Stimulated activated CD4-positive, alpha-beta T cell treated with anti-CD3 and anti-CD28 coated beads, Interleukin-2, amount 100 ng/mL, for 48 hours (primary cell): ENCODE results near the gene TRUB1.
"Not testable (repeated sequence)": the region's sequence is repeated elsewhere in the genome, so short reads cannot be mapped to it uniquely, and the experiment has no call there.

ENCODE experiments used
- DNase-seq, 2 donors: peaks; one replicate each; pipeline ENCODE4 v3.0.0-alpha.2; 2020

Gene TRUB1

GRCh38 chr10:114925587-114926586 is 12.1 kb upstream of the TRUB1 start:
- no peak for DNase-seq

- DNase-seq: no peak
These were observed 9.2 kb upstream of the TRUB1 start for GRCh38 chr10:114928818-114929217.

- no peak for DNase-seq
These were observed 7.7 kb upstream of the TRUB1 start for GRCh38 chr10:114930320-114930719.

GRCh38 chr10:114931072-114931679 is 6.8 kb upstream of the TRUB1 start:
- no peak for DNase-seq

- no peak for DNase-seq
These were observed 5.8 kb upstream of the TRUB1 start for GRCh38 chr10:114932225-114932624.

- DNase-seq: no peak
These were observed 5.0 kb upstream of the TRUB1 start for GRCh38 chr10:114932945-114933344.

- no peak for DNase-seq
These were observed 4.4 kb upstream of the TRUB1 start for GRCh38 chr10:114933588-114933987.

GRCh38 chr10:114933995-114934394 is 4.0 kb upstream of the TRUB1 start:
- DNase-seq: not testable (repeated sequence)

GRCh38 chr10:114938856-114939193 is 830 bp downstream of the TRUB1 start:
- no peak for DNase-seq

- no peak for DNase-seq
These were observed 2.7 kb downstream of the TRUB1 start for GRCh38 chr10:114940735-114941134.

- no peak for DNase-seq
These were observed 5.0 kb downstream of the TRUB1 start for GRCh38 chr10:114943000-114943399.

GRCh38 chr10:114953047-114953446 is 15.1 kb downstream of the TRUB1 start:
- DNase-seq: no peak

- no peak for DNase-seq
These were observed 18.0 kb downstream of the TRUB1 start for GRCh38 chr10:114955984-114956383.

- DNase-seq: no peak
These were observed 18.5 kb downstream of the TRUB1 start for GRCh38 chr10:114956466-114956865.

GRCh38 chr10:114957122-114957521 is 19.1 kb downstream of the TRUB1 start:
- DNase-seq: no peak

- no peak for DNase-seq
These were observed 19.7 kb downstream of the TRUB1 start for GRCh38 chr10:114957673-114958072.

- DNase-seq: no peak
These were observed 24.4 kb downstream of the TRUB1 start for GRCh38 chr10:114962441-114962840.

GRCh38 chr10:114963908-114964307 is 25.9 kb downstream of the TRUB1 start:
- DNase-seq: no peak

GRCh38 chr10:114967071-114967470 is 29.1 kb downstream of the TRUB1 start:
- no peak for DNase-seq

GRCh38 chr10:114970515-114970914 is 32.5 kb downstream of the TRUB1 start:
- no peak for DNase-seq

GRCh38 chr10:114973306-114973705 is 35.3 kb downstream of the TRUB1 start:
- DNase-seq: no peak

GRCh38 chr10:114973997-114974396 is 36.0 kb downstream of the TRUB1 start:
- no peak for DNase-seq

- no peak for DNase-seq
These were observed 36.6 kb downstream of the TRUB1 start for GRCh38 chr10:114974625-114975024.

GRCh38 chr10:114975091-114975490 is 37.1 kb downstream of the TRUB1 start:
- DNase-seq: no peak
